Dermis microvascular lymphatic vessel endothelial cell (primary cell): Measurements from ENCODE around the gene EWSR1. TPM values are rescaled to one million over a fixed set of nuclear protein-coding genes. Genes with fewer than 3 reads are reported as not detected.
A peak's percentile ranks its signal among the peaks of the same experiment; 100 is the strongest.
"Not testable (repeated sequence)": the region's sequence is repeated elsewhere in the genome, so short reads cannot be mapped to it uniquely, and the experiment has no call there.

Experiments
- DNase-seq, 2 donors: peaks; one replicate each; pipeline versions ENCODE4 v3.0.0 to v3.0.0-alpha.2; 2010; ENCODE audit warnings: low read depth in 2 of 2
- total RNA-seq: library from RNA; depleted of rRNA; stranded (reverse); fragments of >200 nt; gene quantifications from 2 replicates; pipeline ENCODE4 v1.2.1, GENCODE V29; 2014

EWSR1 gene
- 149 and 156 TPM in 2 replicates for total RNA-seq

DNA sequence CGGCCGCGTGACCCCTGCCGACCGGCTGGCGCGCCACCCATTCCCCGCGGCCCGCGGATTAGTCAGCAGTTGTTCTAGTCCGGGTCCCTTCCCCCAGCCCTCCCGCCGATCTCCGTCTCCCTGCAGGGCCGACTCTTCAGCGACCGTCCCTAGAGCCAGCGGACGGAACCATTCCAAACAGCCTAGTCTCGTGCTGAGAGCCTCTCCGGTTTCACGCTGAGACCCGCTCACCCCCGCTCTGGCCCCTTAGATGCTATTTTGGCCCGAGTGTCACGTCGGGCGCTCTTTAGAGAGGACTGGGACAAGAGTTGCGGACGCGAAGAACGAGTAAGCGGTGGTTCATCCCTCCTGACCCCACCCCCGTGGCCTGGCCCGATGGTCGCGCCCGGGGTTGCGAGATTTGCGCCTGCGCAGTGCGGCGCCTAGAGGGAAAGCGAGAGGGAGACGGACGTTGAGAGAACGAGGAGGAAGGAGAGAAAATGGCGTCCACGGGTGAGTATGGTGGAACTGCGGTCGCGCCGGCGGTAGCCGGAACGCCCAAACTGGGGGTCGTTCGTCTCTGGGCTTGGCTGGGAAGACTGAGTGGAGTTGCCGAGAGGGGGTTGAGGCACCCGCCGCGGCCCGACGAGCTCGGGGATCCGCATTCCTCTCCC, at the start of gene EWSR1, which contains the start of gene RHBDD3:
EWSR1 (plus strand) TSS at position 411 of the 653 bp plus-strand sequence; CDS start at position 480, 69 bp downstream.
RHBDD3 (minus strand) TSS at position 124 of the 653 bp plus-strand sequence. CDS start 2,355 bp downstream, outside the sequence.
- DNase-seq: peak; percentile 95 to 98

- no peak for DNase-seq
Measured at GRCh38 chr22:29218758-29219408, 49.2 kb upstream of the EWSR1 start.

DNA sequence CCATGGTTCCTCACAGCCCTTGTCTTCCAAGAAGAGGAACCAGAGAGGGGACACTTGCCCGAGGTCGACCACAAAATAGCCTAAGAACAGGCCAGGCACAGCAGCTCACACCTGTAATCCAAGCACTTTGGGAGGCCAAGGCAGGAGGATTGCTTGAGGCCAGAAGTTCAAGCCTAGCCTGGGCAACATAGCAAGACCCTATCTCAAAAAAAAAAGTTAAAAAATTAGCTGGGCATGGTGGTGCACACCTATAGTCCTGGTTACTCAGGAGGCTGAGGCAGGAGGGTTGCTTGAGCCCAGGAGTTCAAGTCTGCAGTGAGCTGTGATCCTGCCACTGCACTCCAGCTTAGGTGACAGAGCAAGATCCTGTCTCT, 48.7 kb upstream of the EWSR1 start:
- not testable (repeated sequence) for DNase-seq

DNA sequence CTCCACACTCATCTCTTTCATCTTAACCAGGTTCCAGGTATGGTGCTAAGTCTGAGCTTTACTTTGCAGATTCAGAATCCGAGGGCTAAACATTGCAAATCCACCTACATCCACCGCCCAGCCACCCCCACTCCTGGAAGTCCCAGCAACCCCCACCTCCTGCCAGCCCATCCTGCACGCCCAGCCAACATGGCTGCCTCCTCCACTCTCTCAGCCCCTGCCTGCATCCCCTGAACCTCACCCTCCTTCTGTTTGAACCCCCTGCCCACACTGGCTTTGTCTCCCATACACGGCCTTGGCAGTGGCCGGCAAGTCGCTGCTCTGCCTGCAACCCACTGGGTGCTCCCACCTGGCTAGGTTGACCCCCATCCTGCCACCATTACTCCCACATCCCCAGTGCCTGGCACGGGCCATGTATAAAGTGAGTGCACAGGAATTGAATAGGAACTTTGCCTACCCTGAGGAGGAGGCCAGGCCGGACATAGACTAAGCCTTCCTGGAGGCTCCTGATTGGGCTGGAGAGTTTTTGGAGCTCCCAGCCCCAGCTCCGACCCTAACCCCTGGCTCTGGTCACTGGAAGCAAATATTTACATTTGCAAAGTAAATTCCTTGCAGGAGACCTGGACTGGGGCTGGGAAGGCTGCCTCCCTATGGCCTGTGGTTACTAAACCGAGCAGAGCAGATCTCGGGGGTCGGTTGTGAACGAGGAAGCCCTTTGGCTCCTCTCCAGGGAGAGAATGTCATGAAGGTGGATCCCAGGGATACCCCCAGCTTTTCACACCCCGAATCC, 48.0 kb upstream of the EWSR1 start:
- DNase-seq: no peak

- DNase-seq: no peak
Measured at GRCh38 chr22:29224121-29224858, 43.8 kb upstream of the EWSR1 start.

DNA sequence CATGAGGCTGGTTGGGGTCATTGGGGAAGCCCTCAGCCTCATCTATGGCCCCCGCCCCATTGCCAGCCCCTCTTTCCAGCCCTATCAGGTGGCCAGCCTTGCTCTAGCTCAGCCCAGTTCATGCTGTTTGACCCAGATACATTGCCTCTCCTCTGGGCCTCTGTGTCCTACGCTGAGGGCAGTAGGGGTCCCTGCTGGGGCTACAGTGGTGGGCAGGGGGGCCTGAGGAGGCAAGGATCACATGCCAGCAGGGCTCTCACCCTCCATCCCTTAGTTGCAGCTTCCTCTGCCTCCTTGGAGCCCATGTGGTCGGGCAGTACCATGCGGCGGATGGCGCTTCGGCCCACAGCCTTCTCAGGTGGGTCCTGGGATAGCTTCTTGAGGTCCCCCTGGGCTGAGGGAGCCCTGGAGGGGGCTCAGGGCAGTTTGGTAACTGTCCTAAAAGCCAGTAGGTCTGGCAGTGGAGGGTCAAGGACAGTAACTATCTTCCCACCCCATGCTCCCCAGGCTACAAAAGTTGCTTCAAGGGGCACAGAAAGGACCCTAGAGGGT, 43.1 kb upstream of the EWSR1 start:
- no peak for DNase-seq

GRCh38 chr22:29225422-29226090, 42.5 kb upstream of the EWSR1 start:
- DNase-seq: peak; percentile 51 to 52

- no peak for DNase-seq
Measured at GRCh38 chr22:29226351-29226981, 41.6 kb upstream of the EWSR1 start.

- no peak for DNase-seq
Measured at GRCh38 chr22:29230972-29231875, 36.8 kb upstream of the EWSR1 start.

DNA sequence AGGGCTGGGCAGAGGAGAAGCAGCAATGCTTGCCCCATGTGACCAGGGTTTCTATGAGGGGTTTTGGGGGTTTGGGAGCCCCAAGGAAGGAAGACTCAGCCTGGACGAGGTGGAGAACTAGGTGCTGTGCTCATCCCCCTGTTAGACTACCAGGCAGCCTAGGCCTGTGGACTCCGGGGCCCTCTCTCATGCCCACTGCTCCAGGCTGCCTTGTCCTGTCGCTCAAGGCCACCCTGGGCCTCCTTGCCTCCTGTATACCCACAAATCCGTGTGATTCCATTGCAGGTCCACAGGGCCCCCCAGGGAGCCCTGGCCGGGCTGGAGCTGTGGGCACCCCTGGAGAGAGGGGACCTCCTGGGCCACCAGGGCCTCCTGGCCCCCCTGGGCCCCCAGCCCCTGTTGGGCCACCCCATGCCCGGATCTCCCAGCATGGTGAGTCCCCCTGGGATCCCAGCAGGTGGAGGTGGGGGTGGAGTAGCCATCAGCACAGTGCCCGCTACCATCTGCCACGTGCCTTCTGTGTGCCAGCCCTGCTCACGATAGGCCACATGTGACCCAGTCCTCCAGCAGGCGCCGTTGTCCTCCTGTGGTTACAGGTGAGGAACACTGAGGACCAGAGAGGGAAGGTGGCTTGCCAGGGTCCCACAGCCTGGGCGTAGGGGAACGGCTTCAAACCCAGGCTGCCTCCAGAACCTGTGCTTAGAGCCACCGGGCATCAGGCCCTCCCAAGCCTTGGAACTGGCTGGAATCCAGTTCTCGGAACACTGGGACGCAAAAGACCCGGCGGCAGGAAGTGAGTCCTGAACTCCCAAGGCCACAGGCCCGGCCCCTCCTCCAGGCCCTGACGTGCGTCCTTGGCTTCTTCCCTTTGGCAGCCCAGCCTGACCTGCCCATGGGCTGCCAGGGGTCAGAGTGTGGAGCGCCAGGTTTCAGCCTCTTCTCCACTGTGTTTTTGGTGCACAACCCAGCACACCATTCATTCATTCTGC, 35.8 kb upstream of the EWSR1 start:
- peak; percentile 23 to 27 for DNase-seq

- DNase-seq: no peak
Measured at GRCh38 chr22:29233277-29233877, 34.7 kb upstream of the EWSR1 start.

DNA sequence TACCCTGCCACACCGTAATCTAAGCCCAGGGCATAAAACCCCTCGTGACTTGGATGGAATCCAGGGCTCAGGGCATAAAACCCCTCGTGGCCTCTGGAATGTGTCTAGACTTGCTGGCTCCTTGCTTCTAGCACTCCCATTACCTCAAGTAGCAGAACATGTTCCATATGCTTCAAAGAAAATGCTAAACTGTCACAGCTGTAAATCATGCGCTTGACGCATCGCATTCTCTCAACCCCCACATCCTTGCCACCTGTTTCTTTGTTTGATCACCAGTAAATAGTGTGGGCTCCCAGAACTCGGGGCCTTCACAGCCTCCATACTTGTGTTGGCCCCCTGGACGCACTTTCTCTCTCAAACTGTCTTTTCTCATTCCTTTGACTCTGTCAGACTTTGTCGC, 27.6 kb upstream of the EWSR1 start:
- DNase-seq: not testable (repeated sequence)

- DNase-seq: no peak
Measured at GRCh38 chr22:29243874-29244446, 24.1 kb upstream of the EWSR1 start.

DNA sequence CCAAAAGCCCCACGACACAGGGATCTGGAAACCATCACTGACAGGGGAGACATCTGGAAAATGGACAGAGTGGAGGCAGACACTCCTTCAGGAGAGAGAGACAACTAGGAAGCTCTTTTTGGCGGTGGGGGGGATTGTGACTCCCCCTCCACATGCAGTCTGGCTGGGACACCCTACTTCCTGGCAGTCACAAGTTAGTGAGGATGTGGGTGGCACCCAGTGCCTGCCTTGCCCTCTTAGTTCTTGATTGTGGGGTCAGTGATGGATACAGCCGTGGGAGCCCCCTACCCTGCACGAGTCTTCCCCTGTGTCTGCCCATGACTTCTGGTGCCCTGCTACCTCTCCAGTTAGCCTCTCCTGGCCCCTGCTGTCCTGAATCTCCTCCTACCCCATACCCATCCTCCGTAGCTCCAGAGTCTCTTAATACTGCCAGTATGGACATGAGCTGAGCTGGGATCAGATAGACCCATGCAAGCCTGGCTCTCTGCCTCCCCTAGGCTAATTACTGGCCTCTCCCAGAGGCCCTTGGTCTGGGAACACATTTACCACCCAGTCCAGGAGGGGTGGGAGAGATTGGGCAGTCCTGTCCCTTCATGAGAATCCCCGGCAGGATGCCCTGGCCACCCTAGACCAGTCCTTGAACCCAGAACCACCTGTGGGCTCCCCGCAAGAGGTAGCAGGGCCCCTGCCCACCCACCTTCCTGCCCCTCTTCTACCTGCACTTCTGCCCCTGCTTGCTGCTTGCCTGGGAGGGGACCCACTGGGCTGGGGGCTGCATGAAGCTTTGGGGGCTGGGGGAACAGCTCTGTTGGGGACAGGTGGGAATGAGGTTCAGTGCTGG, 23.1 kb upstream of the EWSR1 start:
- DNase-seq: no peak

DNA sequence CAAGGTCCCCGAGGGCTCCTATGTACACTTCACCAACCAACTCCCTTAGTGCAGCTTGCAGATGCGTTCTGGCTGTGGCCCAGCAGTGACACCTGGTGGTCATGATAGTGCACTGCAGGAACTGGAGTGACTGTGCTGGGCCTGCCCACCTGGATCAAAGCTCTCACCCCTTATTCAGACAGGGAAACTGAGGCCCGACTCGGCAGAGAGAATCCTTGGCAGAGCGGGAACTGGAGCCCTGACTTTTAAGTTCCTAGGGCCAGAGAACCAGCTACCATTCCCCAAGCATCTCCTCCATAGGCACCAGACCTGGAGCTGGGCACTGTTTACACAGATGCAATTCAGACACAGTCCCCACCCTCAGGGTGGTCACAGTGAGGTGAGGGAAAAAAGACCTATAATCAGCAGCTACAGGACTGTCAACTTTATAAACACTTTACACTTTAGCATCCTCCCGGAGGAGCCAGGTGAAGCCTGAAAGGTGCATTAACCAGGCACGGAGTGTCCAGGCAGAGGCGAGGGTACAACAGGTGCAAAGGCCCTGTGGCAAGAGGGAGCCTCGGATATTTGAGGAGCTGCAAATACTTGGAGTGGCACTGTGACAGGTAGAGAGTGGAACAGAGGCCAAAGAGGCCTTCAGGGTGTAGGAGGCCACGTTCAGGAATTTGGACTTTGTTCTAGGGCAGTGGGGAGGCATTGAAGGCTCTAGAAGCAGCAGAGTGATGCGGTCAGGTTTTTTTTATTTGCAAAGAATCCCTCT, 22.3 kb upstream of the EWSR1 start:
- peak; percentile 48 to 66 for DNase-seq
